Tibial nerve (tissue), 4 donors: ENCODE data around the gene SEMA3B. TPM values are rescaled to one million over a fixed set of nuclear protein-coding genes. Genes with fewer than 3 reads are reported as not detected.
A peak's percentile ranks its signal among the peaks of the same experiment; 100 is the strongest.
"Not testable (repeated sequence)": the region's sequence is repeated elsewhere in the genome, so short reads cannot be mapped to it uniquely, and the experiment has no call there.

Experiments used
- DNase-seq, 2 donors: peaks; one replicate each; pipeline ENCODE4 v3.0.0-alpha.2; 2019; ENCODE audit warnings: low spot score in 2 of 2
- H3K27ac ChIP-seq, 4 donors: fragments of 200-600 bp; sonication (generic) in 3 of 4; one replicate each; pipeline ENCODE4 v1.5.1; 2017 to 2019; ENCODE audit warnings: mild to moderate bottlenecking in 1 of 4
- H3K27me3 ChIP-seq, 2 donors: fragments of 200-600 bp; sonication (generic) in 1 of 2; one replicate each; pipeline versions ENCODE4 v1.5.1 to v1.6.0; 2017 to 2019
- H3K36me3 ChIP-seq, 3 donors: fragments of 200-600 bp; sonication (generic); one replicate each; pipeline ENCODE4 v1.5.1; 2018 to 2019
- H3K4me1 ChIP-seq, 4 donors: fragments of 200-600 bp; sonication (generic) in 3 of 4; one replicate each; pipeline ENCODE4 v1.5.1; 2017 to 2019
- H3K4me3 ChIP-seq, 4 donors: fragments of 200-600 bp; sonication (generic) in 3 of 4; one replicate each; pipeline ENCODE4 v1.5.1; 2017 to 2019; ENCODE audit warnings: mild to moderate bottlenecking in 1 of 4, moderate library complexity in 1 of 4
- H3K9me3 ChIP-seq, 4 donors: fragments of 200-600 bp; sonication (generic) in 3 of 4; one replicate each; pipeline ENCODE4 v1.5.1; 2017 to 2019
- EP300 ChIP-seq, 2 donors: sonication (generic); formaldehyde crosslinking; IDR thresholded peaks; one replicate each; pipeline ENCODE4 v1.6.1; 2017; ENCODE audit warnings: antibody characterized with exemption in 2 of 2, mild to moderate bottlenecking in 1 of 2
- POLR2A ChIP-seq, 2 donors: fragments of 450-650 bp; IDR thresholded peaks; one replicate each; pipeline ENCODE4 v1.6.1; 2017; ENCODE audit warnings: antibody characterized with exemption in 2 of 2, mild to moderate bottlenecking in 2 of 2, moderate library complexity in 2 of 2
- WGBS, 2 donors: methylation state at CpG; one replicate each; pipeline ENCODE4 v1.1.5; 2018; 5-methylcytosine and 5-hydroxymethylcytosine counted together
- total RNA-seq, 4 donors: library from RNA; depleted of rRNA; stranded (reverse); fragments of >200 nt; gene quantifications; one replicate each; pipeline ENCODE4 v1.1.0, GENCODE V29; 2016
- TF ChIP-seq, protein P1 (sequence below), 5 experiments: fragments of 200-600 bp in 3 of 5; fragments of 450-650 bp in 2 of 5; sonication (generic) in 3 of 5; IDR thresholded peaks; one replicate each; pipeline ENCODE4 v1.5.1; 2016 to 2019; ENCODE audit warnings: antibody characterized with exemption in 5 of 5, mild to moderate bottlenecking in 3 of 5, moderate library complexity in 2 of 5

SEMA3B gene
- total RNA-seq, 4 donors from 2014 or later, result 251 to 334 (median 261) TPM

DNA sequence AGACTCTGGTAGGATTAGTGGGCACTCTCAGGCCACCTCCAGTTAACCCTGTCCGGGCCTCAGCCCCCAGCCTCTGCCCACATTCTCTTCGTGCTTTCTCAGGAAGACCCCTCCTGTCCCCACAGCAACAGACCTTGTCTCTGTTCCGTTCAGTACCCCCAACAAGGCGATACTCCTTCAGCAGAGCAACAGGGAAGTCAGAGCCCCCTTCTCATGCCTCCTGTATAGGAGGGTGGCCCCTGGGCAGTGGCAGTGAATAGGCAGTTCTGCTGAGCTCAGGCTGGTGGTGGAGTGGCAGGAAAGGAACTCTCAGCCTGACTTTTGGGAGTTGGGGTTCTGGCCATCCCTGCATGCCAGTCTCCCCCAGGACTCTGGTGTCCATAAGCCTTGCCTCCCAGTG is 513 bp downstream of the SEMA3B start:
- no peak for DNase-seq
- peak overlapping the region; percentile 85 to 98 (median 97) for H3K27ac ChIP-seq
- H3K9me3 ChIP-seq, result no peaks in the 10 kb centered on the region
- peaks cover 0 to 100% (median 72%) of the 10 kb centered on the region in 4 donors for H3K4me1 ChIP-seq
- TF ChIP-seq, protein P1, sequence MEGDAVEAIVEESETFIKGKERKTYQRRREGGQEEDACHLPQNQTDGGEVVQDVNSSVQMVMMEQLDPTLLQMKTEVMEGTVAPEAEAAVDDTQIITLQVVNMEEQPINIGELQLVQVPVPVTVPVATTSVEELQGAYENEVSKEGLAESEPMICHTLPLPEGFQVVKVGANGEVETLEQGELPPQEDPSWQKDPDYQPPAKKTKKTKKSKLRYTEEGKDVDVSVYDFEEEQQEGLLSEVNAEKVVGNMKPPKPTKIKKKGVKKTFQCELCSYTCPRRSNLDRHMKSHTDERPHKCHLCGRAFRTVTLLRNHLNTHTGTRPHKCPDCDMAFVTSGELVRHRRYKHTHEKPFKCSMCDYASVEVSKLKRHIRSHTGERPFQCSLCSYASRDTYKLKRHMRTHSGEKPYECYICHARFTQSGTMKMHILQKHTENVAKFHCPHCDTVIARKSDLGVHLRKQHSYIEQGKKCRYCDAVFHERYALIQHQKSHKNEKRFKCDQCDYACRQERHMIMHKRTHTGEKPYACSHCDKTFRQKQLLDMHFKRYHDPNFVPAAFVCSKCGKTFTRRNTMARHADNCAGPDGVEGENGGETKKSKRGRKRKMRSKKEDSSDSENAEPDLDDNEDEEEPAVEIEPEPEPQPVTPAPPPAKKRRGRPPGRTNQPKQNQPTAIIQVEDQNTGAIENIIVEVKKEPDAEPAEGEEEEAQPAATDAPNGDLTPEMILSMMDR (IDR thresholded peaks at IDR 0.05), result no peak
- TF ChIP-seq POLR2A (IDR thresholded peaks at IDR 0.05), result no peak
- TF ChIP-seq EP300 (IDR thresholded peaks at IDR 0.05), result no peak
- WGBS, 2 donors, result 38 to 41% methylated on average over 4 of the region's 4 CpGs
- no peaks in the 10 kb centered on the region for H3K27me3 ChIP-seq
- H3K4me3 ChIP-seq, result peak overlapping the region; percentile 45 to 63 (median 48)
- H3K36me3 ChIP-seq, result no peaks in the 10 kb centered on the region

- Histone ChIP-seq H3K36me3 (no peaks in the 10 kb centered on the region), H3K27ac (peak overlapping the region; percentile 85 to 98 (median 97)), H3K9me3 (no peaks in the 10 kb centered on the region), H3K27me3 (peaks cover 0 to 3% of the 10 kb centered on the region in 2 donors), H3K4me1 (peaks cover 0 to 100% (median 74%) of the 10 kb centered on the region in 4 donors), H3K4me3 (peak overlapping the region; percentile 45 to 63 (median 48))
- DNase-seq, result no peak
- TF ChIP-seq, protein P1 (IDR thresholded peaks at IDR 0.05), result peak in 1 of 5 experiments; percentile 14
- no peak for TF ChIP-seq EP300 (IDR thresholded peaks at IDR 0.05)
- WGBS, 2 donors, result 0 to 100% methylated on average over 1 of the region's 8 CpGs
Observed at GRCh38 chr3:50269977-50270413, 1.0 kb downstream of the SEMA3B start.

- Histone ChIP-seq H3K27ac (peak overlapping the region; percentile 85 to 98 (median 97)), H3K4me3 (peak overlapping the region; percentile 45 to 63 (median 48)), H3K4me1 (peaks cover 0 to 100% (median 73%) of the 10 kb centered on the region in 4 donors)
Observed at GRCh38 chr3:50270422-50271224, 1.7 kb downstream of the SEMA3B start.

GRCh38 chr3:50271314-50271936 is 2.5 kb downstream of the SEMA3B start:
- DNase-seq, result no peak
- Histone ChIP-seq H3K36me3 (peaks cover 0 to 12% (median 0%) of the 10 kb centered on the region in 3 donors), H3K9me3 (no peaks in the 10 kb centered on the region), H3K4me3 (peak overlapping the region; percentile 37 to 63 (median 46)), H3K4me1 (peaks cover 0 to 100% (median 69%) of the 10 kb centered on the region in 4 donors), H3K27me3 (peaks cover 0 to 15% of the 10 kb centered on the region in 2 donors), H3K27ac (peak overlapping the region; percentile 85 to 98 (median 97))
- 36 to 49% methylated on average over 10 of the region's 10 CpGs for WGBS, 2 donors
- no peak for TF ChIP-seq EP300 (IDR thresholded peaks at IDR 0.05)
- TF ChIP-seq POLR2A (IDR thresholded peaks at IDR 0.05), result no peak

More at GRCh38 chr3:50270422-50271224, 1.7 kb downstream of the SEMA3B start:
- 25 to 44% methylated on average over 17 to 18 of the region's 19 CpGs for WGBS, 2 donors
- no peaks in the 10 kb centered on the region for H3K9me3 ChIP-seq
- peaks cover 0 to 4% (median 0%) of the 10 kb centered on the region in 3 donors for H3K36me3 ChIP-seq
- H3K27me3 ChIP-seq, result peaks cover 0 to 8% of the 10 kb centered on the region in 2 donors
- TF ChIP-seq, protein P1 (IDR thresholded peaks at IDR 0.05), result no peak
- peak in 1 of 2 donors; percentile 68 for TF ChIP-seq EP300 (IDR thresholded peaks at IDR 0.05)
- TF ChIP-seq POLR2A (IDR thresholded peaks at IDR 0.05), result peak in 1 of 2 donors; percentile 14
- DNase-seq, result no peak

DNA sequence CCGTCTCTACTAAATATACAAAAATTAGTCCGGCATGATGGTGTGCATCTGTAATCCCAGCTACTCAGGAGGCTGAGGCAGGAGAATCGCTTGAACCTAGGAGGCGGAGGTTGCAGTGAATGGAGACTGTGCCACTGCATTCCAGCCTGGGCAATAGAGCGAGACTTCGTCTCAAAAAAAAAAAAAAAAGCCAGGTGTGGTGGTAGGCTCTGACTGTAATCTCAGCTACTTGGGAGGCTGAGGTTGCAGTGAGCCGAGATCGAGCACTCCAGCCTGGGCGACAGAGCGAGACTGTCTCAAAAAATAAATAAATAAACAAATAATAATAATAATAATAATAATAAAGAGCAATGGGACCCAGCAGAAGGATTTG is 3.6 kb downstream of the SEMA3B start:
- Histone ChIP-seq H3K36me3 (peaks cover 0 to 19% (median 0%) of the 10 kb centered on the region in 3 donors), H3K27ac (peak overlapping the region; percentile 85 to 98 (median 97)), H3K4me1 (peaks cover 0 to 91% (median 61%) of the 10 kb centered on the region in 4 donors), H3K27me3 (peaks cover 0 to 15% of the 10 kb centered on the region in 2 donors), H3K4me3 (peak overlapping the region in 2 of 4 donors; percentile 37 to 50)
- 50 to 54% methylated on average over 10 of the region's 10 CpGs for WGBS, 2 donors
- DNase-seq, H3K9me3 ChIP-seq: not testable (repeated sequence)
